ENCODE data around the gene C21orf58. TPM values are rescaled to one million over a fixed set of nuclear protein-coding genes. Genes with fewer than 3 reads are reported as not detected.
"Not testable (repeated sequence)": the region's sequence is repeated elsewhere in the genome, so short reads cannot be mapped to it uniquely, and the experiment has no call there.

Gene C21orf58
- 2.4 and 2.5 TPM in 2 replicates for total RNA-seq (2014; rRNA removed; shearing (Covaris generic))
- polyA plus RNA-seq (2015; cell fraction: cytosol; rRNA removed): 4.6 and 6.0 TPM in 2 replicates
- polyA plus RNA-seq (2015; cell fraction: nucleus; rRNA removed): 15.2 and 16.0 TPM in 2 replicates

- DNase-seq (ENCODE audit: low read depth, low spot score): peak; percentile 95
- in situ Hi-C loops (cut with HindIII; ENCODE audit: low pct_unique_long_range_greater_than_20kb, low sequenced_read_pairs): no loop called here
These were observed at the start of gene C21orf58, which contains the start of gene PCNT for GRCh38 chr21:46323710-46324389. Gene C21orf58, minus strand, starts transcription at chr21:46323870. Its CDS starts 1,132 bp downstream, at chr21:46322738. Gene PCNT, plus strand, starts transcription at chr21:46324156. Its CDS starts 73 bp downstream, at chr21:46324229.

GRCh38 chr21:46372947-46373346 lies 49.3 kb upstream of the C21orf58 start:
- in situ Hi-C loops (cut with HindIII; ENCODE audit: low pct_unique_long_range_greater_than_20kb, low sequenced_read_pairs): not testable (repeated sequence)

DNA sequence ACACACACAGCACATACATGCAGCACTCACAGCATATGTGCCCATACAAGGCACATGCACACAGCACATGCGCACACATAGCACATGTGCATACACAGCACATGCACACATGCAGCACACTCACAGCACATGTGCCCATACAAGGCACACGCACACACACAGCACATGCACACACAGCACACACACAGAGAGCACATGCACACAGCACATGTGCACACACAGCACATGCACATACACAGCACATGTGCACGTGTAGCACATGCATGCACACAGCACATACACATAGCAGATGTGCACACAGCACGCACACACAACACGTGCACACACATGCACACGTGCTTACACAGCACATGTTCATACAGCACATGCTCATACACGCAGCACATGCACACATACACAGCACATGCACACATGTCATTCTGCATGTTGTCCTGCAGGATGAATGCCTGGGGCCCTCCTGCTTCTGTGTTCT lies 48.4 kb upstream of the C21orf58 start:
- in situ Hi-C loops (cut with HindIII; ENCODE audit: low pct_unique_long_range_greater_than_20kb, low sequenced_read_pairs): no loop called here
- no peak for DNase-seq (ENCODE audit: low read depth, low spot score)

More at GRCh38 chr21:46372947-46373346, 49.3 kb upstream of the C21orf58 start:
- DNase-seq (ENCODE audit: low read depth, low spot score): not testable (repeated sequence)

- no peak for DNase-seq (ENCODE audit: low read depth, low spot score)
- in situ Hi-C loops (cut with HindIII; ENCODE audit: low pct_unique_long_range_greater_than_20kb, low sequenced_read_pairs): no loop called here
These were observed 47.7 kb upstream of the C21orf58 start for GRCh38 chr21:46371204-46372013.

DNA sequence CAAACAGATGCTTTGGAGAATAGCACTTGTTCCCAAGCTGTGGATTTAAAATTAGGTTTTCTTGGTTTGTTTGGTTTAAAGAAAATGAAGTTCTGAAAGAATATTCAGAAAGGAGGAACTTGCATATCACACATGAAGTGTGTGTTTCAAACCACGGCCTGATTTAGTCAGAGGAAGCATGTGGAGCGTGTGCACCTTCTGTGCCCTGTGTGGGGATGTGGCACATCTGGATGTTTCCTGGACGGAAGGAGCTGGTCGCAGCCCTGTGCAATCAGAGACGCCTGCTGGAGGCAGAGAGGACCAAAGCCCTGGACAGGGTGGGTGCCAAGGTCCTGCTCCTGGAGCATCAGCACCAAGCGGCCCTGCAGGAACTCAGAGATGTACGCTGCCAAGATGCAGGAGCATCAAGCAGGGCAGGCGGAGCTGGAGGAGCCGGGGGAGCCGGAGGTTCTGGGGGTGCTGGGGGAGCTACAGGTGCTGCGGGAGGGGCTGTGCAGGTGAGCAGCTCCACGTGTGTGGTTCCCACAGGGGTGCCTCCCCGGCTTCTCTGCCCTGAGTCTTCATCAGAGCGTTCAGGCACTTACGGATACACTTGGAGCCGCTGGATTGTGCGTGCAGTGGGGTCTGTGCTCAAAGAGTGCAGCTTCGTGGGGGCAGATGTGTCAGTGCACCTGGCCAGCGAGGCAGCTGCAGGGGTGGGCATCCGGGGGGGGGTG lies 46.0 kb upstream of the C21orf58 start:
- in situ Hi-C loops (cut with HindIII; ENCODE audit: low pct_unique_long_range_greater_than_20kb, low sequenced_read_pairs): no loop called here
- no peak for DNase-seq (ENCODE audit: low read depth, low spot score)

- in situ Hi-C loops (cut with HindIII; ENCODE audit: low pct_unique_long_range_greater_than_20kb, low sequenced_read_pairs): no loop called here
- no peak for DNase-seq (ENCODE audit: low read depth, low spot score)
These were observed 45.0 kb upstream of the C21orf58 start for GRCh38 chr21:46368533-46369285.

- no peak for DNase-seq (ENCODE audit: low read depth, low spot score)
- in situ Hi-C loops (cut with HindIII; ENCODE audit: low pct_unique_long_range_greater_than_20kb, low sequenced_read_pairs): no loop called here
These were observed 43.3 kb upstream of the C21orf58 start for GRCh38 chr21:46366966-46367365.

GRCh38 chr21:46366561-46366960 lies 42.9 kb upstream of the C21orf58 start:
- DNase-seq (ENCODE audit: low read depth, low spot score): no peak
- in situ Hi-C loops (cut with HindIII; ENCODE audit: low pct_unique_long_range_greater_than_20kb, low sequenced_read_pairs): no loop called here

DNA sequence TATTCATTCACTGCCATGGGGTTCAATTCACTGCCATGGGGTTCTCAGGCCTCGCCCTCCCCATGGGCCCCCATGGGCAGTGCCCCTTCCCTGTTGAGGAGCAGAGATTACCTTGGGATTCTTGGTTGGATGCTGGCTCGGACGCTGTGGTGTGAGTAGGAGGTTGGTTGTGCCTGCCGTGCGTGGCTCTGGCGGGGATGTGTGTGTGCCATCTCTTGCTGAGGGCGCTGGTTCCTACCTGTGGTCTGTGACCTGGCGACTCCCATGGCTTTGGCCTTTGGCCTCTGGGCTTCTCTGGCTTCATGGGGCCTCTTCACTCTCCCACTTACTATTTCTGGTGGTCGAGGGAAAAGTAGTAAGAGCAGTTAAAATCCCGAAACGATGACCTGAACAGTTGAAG lies 42.4 kb upstream of the C21orf58 start:
- in situ Hi-C loops (cut with HindIII; ENCODE audit: low pct_unique_long_range_greater_than_20kb, low sequenced_read_pairs): no loop called here
- DNase-seq (ENCODE audit: low read depth, low spot score): no peak

- in situ Hi-C loops (cut with HindIII; ENCODE audit: low pct_unique_long_range_greater_than_20kb, low sequenced_read_pairs): no loop called here
- DNase-seq (ENCODE audit: low read depth, low spot score): no peak
These were observed 40.0 kb upstream of the C21orf58 start for GRCh38 chr21:46363698-46364097.

DNA sequence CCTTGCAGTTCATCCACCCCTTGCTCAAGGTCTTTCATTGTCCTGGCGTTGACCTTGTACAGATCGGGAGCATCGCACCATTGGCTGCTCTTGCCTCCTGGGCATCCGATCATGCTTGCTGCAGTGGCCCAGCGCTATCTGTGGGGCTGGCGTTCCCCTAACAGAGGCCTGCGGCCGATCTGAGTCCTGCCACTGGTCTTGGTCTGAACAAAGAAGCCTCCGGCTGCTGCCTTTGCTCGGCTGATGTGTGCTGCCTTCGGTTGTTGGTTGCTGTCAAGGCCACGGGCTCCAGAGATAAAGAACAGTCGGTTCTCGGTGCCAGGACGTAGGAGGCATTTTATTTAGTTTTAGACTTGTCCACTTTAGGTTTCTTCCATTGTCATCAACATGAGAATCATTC lies 39.3 kb upstream of the C21orf58 start:
- no peak for DNase-seq (ENCODE audit: low read depth, low spot score)
- in situ Hi-C loops (cut with HindIII; ENCODE audit: low pct_unique_long_range_greater_than_20kb, low sequenced_read_pairs): no loop called here

DNA sequence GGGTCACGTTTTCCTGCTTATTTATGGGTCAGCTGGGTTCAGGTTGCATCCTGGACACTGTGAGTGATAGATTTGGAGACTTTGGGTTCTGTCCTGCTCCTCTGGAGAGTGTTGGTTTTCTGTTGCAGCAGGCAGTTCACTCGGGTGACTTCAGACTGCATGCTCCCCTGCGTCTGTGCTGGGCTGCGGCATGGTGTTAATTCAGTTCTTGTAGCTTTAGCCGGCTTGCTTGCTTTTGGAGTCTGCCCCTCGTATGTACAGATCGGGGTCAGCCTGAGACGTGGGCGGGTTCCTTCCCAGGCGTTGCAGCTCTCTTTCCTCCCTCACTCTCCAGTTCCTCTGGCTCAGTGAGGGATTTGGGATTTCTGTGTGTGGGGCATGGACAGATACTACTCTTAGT lies 38.3 kb upstream of the C21orf58 start:
- DNase-seq (ENCODE audit: low read depth, low spot score): no peak
- in situ Hi-C loops (cut with HindIII; ENCODE audit: low pct_unique_long_range_greater_than_20kb, low sequenced_read_pairs): no loop called here

DNA sequence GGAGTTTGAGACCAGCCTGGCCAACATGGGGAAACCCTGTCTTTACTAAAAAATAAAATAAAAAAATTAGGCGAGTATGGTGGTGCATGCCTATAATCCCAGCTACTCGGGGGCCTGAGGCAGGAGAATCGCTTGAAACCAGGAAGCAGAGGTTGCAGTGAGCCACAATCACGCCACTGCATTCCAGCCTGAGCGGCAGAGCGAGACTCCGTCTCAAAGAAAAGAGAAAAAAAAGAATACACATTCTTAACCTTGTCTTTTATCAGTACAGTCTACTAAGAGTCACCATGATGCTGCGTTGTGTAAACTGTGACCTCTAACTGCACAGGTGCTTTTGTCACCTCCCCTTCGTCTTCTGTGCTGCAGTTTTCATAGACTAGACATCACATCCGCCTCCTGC lies 37.5 kb upstream of the C21orf58 start:
- in situ Hi-C loops (cut with HindIII; ENCODE audit: low pct_unique_long_range_greater_than_20kb, low sequenced_read_pairs): no loop called here
- no peak for DNase-seq (ENCODE audit: low read depth, low spot score)

DNA sequence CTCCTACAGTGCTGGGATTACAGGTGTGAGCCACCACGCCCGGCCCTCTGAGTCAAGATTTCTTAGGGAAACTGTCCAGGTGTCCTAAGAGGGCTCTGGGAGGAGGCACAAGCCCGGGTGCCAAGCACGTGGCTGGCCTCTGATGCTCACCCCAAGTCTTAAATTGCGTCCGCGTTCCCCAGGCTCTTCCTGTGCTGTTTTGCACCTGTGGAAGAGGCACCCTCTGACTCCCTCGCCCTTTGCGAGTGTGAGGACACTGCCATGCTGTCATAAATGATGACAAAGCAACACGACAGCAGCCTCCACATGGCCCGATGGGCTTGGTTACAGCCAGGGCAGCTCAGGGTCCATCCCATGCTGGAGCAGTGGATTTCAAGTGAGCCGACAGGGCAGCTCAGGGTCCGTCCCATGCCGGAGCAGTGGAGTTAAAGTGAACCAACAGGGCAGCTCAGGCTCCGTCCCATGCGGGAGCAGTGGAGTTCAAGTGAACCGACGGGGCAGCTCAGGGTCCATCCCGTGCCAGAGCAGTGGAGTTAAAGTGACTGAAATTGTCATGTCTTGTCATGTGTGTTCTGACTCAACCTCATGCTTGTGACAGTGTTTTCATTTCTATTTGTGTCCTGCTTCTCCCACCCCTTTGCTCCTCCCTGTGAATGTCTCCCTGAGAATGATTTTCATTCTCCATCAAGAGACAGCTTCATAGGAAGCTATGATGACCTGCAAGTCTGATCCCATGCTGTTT lies 34.2 kb upstream of the C21orf58 start:
- in situ Hi-C loops (cut with HindIII; ENCODE audit: low pct_unique_long_range_greater_than_20kb, low sequenced_read_pairs): no loop called here
- no peak for DNase-seq (ENCODE audit: low read depth, low spot score)

DNA sequence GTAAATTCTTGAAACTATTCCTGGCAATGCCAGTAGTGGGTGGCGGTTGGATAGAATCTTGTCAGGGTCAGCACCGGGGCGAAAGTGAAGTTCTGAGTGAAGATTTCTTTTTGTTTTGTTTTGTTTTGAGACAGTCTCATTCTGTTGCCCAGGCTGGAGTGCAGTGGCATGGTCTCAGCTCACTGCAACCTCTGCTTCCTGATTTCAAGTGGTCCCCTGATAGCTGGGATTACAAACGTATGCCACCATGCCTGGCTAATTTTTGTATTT lies 33.6 kb upstream of the C21orf58 start:
- in situ Hi-C loops (cut with HindIII; ENCODE audit: low pct_unique_long_range_greater_than_20kb, low sequenced_read_pairs): no loop called here
- no peak for DNase-seq (ENCODE audit: low read depth, low spot score)

GRCh38 chr21:46356494-46357334 lies 33.0 kb upstream of the C21orf58 start:
- DNase-seq (ENCODE audit: low read depth, low spot score): no peak
- in situ Hi-C loops (cut with HindIII; ENCODE audit: low pct_unique_long_range_greater_than_20kb, low sequenced_read_pairs): no loop called here

All from SK-MEL-5 (cell line).